ENCODE data around the gene RPL34.

DNA sequence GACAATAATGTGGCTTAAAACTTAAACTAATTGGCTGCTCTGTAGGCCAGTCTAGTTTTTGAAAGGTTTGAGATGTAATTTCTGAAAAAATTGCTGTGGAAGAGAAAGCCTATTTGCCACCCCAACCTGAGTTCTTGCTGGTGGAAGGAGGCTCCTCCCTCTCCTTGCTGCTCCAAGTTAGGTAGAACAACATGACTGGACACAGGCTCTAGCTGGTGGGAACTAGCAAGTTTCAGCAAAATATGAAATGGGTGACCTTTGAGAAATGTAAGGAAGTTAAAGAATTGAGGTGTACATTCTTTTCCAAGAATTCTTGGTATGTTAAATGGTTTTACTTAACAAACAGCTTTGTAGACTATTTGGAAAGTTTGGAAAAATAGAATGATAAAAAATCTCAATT, 8.0 kb downstream of the RPL34 start:
- TF ChIP-seq, protein P1, sequence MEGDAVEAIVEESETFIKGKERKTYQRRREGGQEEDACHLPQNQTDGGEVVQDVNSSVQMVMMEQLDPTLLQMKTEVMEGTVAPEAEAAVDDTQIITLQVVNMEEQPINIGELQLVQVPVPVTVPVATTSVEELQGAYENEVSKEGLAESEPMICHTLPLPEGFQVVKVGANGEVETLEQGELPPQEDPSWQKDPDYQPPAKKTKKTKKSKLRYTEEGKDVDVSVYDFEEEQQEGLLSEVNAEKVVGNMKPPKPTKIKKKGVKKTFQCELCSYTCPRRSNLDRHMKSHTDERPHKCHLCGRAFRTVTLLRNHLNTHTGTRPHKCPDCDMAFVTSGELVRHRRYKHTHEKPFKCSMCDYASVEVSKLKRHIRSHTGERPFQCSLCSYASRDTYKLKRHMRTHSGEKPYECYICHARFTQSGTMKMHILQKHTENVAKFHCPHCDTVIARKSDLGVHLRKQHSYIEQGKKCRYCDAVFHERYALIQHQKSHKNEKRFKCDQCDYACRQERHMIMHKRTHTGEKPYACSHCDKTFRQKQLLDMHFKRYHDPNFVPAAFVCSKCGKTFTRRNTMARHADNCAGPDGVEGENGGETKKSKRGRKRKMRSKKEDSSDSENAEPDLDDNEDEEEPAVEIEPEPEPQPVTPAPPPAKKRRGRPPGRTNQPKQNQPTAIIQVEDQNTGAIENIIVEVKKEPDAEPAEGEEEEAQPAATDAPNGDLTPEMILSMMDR (conservative IDR thresholded peaks at IDR 0.05; ENCODE audit: low read depth, low read length): no peak
- TF ChIP-seq EZH2 (IDR thresholded peaks at IDR 0.05; ENCODE audit: low read length, unreplicated experiment) (no peak), EZH2phosphoT487 (IDR thresholded peaks at IDR 0.05; ENCODE audit: borderline replicate concordance, low read length) (no peak)
